GM23248 (cell line): ENCODE data around the gene SNTG2. TPM values are rescaled to one million over a fixed set of nuclear protein-coding genes. Genes with fewer than 3 reads are reported as not detected.

ENCODE experiments used
- DNase-seq: peaks from one replicate; pipeline ENCODE4 v3.0.0-alpha.2; 2015
- H2AFZ ChIP-seq: fragments of 200-600 bp; sonication (generic); 2 replicates; pipeline ENCODE4 v1.6.1; 2016; ENCODE audit warnings: antibody characterized with exemption
- H3F3A ChIP-seq: fragments of 200-600 bp; sonication (generic); 2 replicates; pipeline ENCODE4 v1.6.1; 2016; ENCODE audit warnings: mild to moderate bottlenecking, antibody characterized with exemption, mixed run types; ENCODE audit not compliant: insufficient read depth
- H3K27ac ChIP-seq: fragments of 200-600 bp; sonication (generic); 2 replicates; pipeline ENCODE4 v1.5.1; 2016; ENCODE audit warnings: mild to moderate bottlenecking
- H3K27me3 ChIP-seq: fragments of 200-600 bp; sonication (generic); replicated peaks from 2 replicates; pipeline ENCODE4 v1.6.1; 2016; ENCODE audit warnings: mild to moderate bottlenecking; ENCODE audit not compliant: insufficient read depth
- H3K36me3 ChIP-seq: fragments of 200-600 bp; sonication (generic); 2 replicates; pipeline ENCODE4 v1.6.1; 2016; ENCODE audit warnings: low read depth, mild to moderate bottlenecking
- H3K4me1 ChIP-seq: fragments of 200-600 bp; sonication (generic); 2 replicates; pipeline ENCODE4 v1.6.1; 2016; ENCODE audit warnings: mild to moderate bottlenecking; ENCODE audit not compliant: insufficient read depth
- H3K4me2 ChIP-seq: fragments of 200-600 bp; sonication (generic); one replicate; pipeline ENCODE4 v1.6.1; 2016; ENCODE audit warnings: mild to moderate bottlenecking; ENCODE audit not compliant: unreplicated experiment
- H3K4me3 ChIP-seq: fragments of 200-600 bp; sonication (generic); 2 replicates; pipeline ENCODE4 v1.5.1; 2016; ENCODE audit warnings: mild to moderate bottlenecking
- H3K79me2 ChIP-seq: fragments of 200-600 bp; sonication (generic); 2 replicates; pipeline ENCODE4 v1.6.1; 2016; ENCODE audit warnings: mild to moderate bottlenecking; ENCODE audit not compliant: insufficient read depth
- H3K9ac ChIP-seq: fragments of 200-600 bp; sonication (generic); 2 replicates; pipeline ENCODE4 v1.6.1; 2016; ENCODE audit warnings: mild to moderate bottlenecking
- H3K9me2 ChIP-seq: fragments of 200-600 bp; sonication (generic); 2 replicates; pipeline ENCODE4 v1.6.1; 2016; ENCODE audit warnings: mixed run types, mild to moderate bottlenecking, moderate library complexity; ENCODE audit not compliant: insufficient read depth
- H3K9me3 ChIP-seq: fragments of 200-600 bp; sonication (generic); one replicate; pipeline ENCODE4 v1.6.1; 2017; ENCODE audit warnings: low read depth
- H4K20me1 ChIP-seq: fragments of 200-600 bp; sonication (generic); 2 replicates; pipeline ENCODE4 v1.6.0; 2016; ENCODE audit not compliant: insufficient read depth
- EZH2 ChIP-seq: fragments of 200-600 bp; sonication (generic); IDR thresholded peaks from 2 replicates; pipeline ENCODE4 v1.6.1; 2018; ENCODE audit warnings: antibody characterized with exemption, mild to moderate bottlenecking; ENCODE audit not compliant: insufficient read depth, poor library complexity, severe bottlenecking
- EZH2phosphoT487 ChIP-seq: fragments of 200-600 bp; sonication (generic); IDR thresholded peaks from 2 replicates; pipeline ENCODE4 v1.6.1; 2018; ENCODE audit warnings: antibody characterized with exemption, moderate library complexity, mild to moderate bottlenecking, low read depth; ENCODE audit not compliant: insufficient read depth
- WGBS, 2 experiments: methylation state at CpG; one replicate each; pipeline ENCODE4 v1.1.6; 2015 to 2017; ENCODE audit warnings: low lambda C conversion rate in 2 of 2, low coverage in 1 of 2; ENCODE audit errors: missing lambda C conversion rate in 2 of 2; 5-methylcytosine and 5-hydroxymethylcytosine counted together
- in situ Hi-C: fragments of 300-500 bp; cut with MboI; formaldehyde crosslinking; loops from 2 replicates; pipeline ENCODE4 v1.15.0; 2020
- polyA plus RNA-seq: library from polyadenylated mRNA; unstranded; fragments of >200 nt; fragmentation: Nextera tagmentation; extraction: Ambion mirVana; gene quantifications from 2 replicates; pipeline ENCODE4 v1.2.1, GENCODE V29; 2016
- total RNA-seq: library from RNA; depleted of rRNA; stranded (reverse); fragments of >200 nt; shearing (Covaris generic); gene quantifications from 2 replicates; pipeline ENCODE4 v1.2.3, GENCODE V29; 2014

The SNTG2 gene
- total and polyA plus RNA-seq, 2 experiments from 2014 or later, result not detected

- Histone ChIP-seq H3K27ac (no peak overlapping the region), H3K4me2 (no peak overlapping the region), H3K27me3 (no peaks in the 10 kb centered on the region), H4K20me1 (no peaks in the 10 kb centered on the region), H2AFZ (no peak overlapping the region), H3K36me3 (no peaks in the 10 kb centered on the region), H3K4me3 (no peak overlapping the region), H3K9me3 (no peaks in the 10 kb centered on the region), H3K9ac (no peak overlapping the region), H3K4me1 (no peaks in the 10 kb centered on the region), H3F3A (no peaks in the 10 kb centered on the region), H3K79me2 (no peaks in the 10 kb centered on the region), H3K9me2 (no peaks in the 10 kb centered on the region)
- in situ Hi-C loops, result no loop called here
- TF ChIP-seq EZH2 (no peak), EZH2phosphoT487 (no peak)
- DNase-seq, result no peak
- WGBS, 2 experiments, result 41 to 47% methylated on average over 9 of the region's 9 CpGs
These were observed 370.7 kb downstream of the SNTG2 start for GRCh38 chr2:1321321-1321720.

- H3K9me3 ChIP-seq, result no peaks in the 10 kb centered on the region
- 51 to 52% methylated on average over 2 of the region's 2 CpGs for WGBS, 2 experiments
- H3K27me3 ChIP-seq, result no peaks in the 10 kb centered on the region
- no peak overlapping the region for H3K27ac ChIP-seq
- H4K20me1 ChIP-seq, result no peaks in the 10 kb centered on the region
- H2AFZ ChIP-seq, result no peak overlapping the region
- no peaks in the 10 kb centered on the region for H3K9me2 ChIP-seq
- no peaks in the 10 kb centered on the region for H3K79me2 ChIP-seq
- H3F3A ChIP-seq, result no peaks in the 10 kb centered on the region
- no peak overlapping the region for H3K4me3 ChIP-seq
- no peaks in the 10 kb centered on the region for H3K36me3 ChIP-seq
- H3K9ac ChIP-seq, result no peak overlapping the region
- no peak for DNase-seq
- H3K4me2 ChIP-seq, result no peak overlapping the region
- H3K4me1 ChIP-seq, result no peaks in the 10 kb centered on the region
- in situ Hi-C loops, result no loop called here
- no peak for TF ChIP-seq EZH2phosphoT487
- no peak for TF ChIP-seq EZH2
These were observed 374.2 kb downstream of the SNTG2 start for GRCh38 chr2:1324884-1325283.

GRCh38 chr2:1328684-1329083 is 378.0 kb downstream of the SNTG2 start:
- 41 to 43% methylated on average over 5 of the region's 5 CpGs for WGBS, 2 experiments
- Histone ChIP-seq H3K9me2 (no peaks in the 10 kb centered on the region), H3K27ac (no peak overlapping the region)

GRCh38 chr2:1339388-1340140 is 388.9 kb downstream of the SNTG2 start:
- in situ Hi-C loops, result no loop called here
- H3K4me2 ChIP-seq, result no peak overlapping the region
- no peaks in the 10 kb centered on the region for H3K9me2 ChIP-seq
- TF ChIP-seq EZH2, result no peak
- TF ChIP-seq EZH2phosphoT487, result no peak
- H2AFZ ChIP-seq, result no peak overlapping the region
- no peaks in the 10 kb centered on the region for H3K9me3 ChIP-seq
- no peaks in the 10 kb centered on the region for H3F3A ChIP-seq
- 38 to 50% methylated on average over 10 of the region's 10 CpGs for WGBS, 2 experiments
- no peaks in the 10 kb centered on the region for H3K79me2 ChIP-seq
- H3K4me3 ChIP-seq, result no peak overlapping the region
- H3K27me3 ChIP-seq, result no peaks in the 10 kb centered on the region
- no peak for DNase-seq
- no peaks in the 10 kb centered on the region for H3K4me1 ChIP-seq
- no peak overlapping the region for H3K9ac ChIP-seq
- H3K36me3 ChIP-seq, result no peaks in the 10 kb centered on the region
- no peaks in the 10 kb centered on the region for H4K20me1 ChIP-seq
- no peak overlapping the region for H3K27ac ChIP-seq

More at GRCh38 chr2:1328684-1329083, 378.0 kb downstream of the SNTG2 start:
- H3F3A ChIP-seq, result no peaks in the 10 kb centered on the region
- in situ Hi-C loops, result no loop called here
- H3K4me2 ChIP-seq, result no peak overlapping the region
- H3K4me1 ChIP-seq, result no peaks in the 10 kb centered on the region
- H3K36me3 ChIP-seq, result no peaks in the 10 kb centered on the region
- H2AFZ ChIP-seq, result no peak overlapping the region
- no peaks in the 10 kb centered on the region for H3K27me3 ChIP-seq
- no peaks in the 10 kb centered on the region for H3K79me2 ChIP-seq
- no peak for TF ChIP-seq EZH2phosphoT487
- TF ChIP-seq EZH2, result no peak
- H4K20me1 ChIP-seq, result no peaks in the 10 kb centered on the region
- H3K9ac ChIP-seq, result no peak overlapping the region
- H3K9me3 ChIP-seq, result no peaks in the 10 kb centered on the region
- no peak overlapping the region for H3K4me3 ChIP-seq
- DNase-seq, result no peak

- DNase-seq, result no peak
- no peaks in the 10 kb centered on the region for H3F3A ChIP-seq
- no peaks in the 10 kb centered on the region for H3K27me3 ChIP-seq
- H2AFZ ChIP-seq, result no peak overlapping the region
- H3K27ac ChIP-seq, result no peak overlapping the region
- in situ Hi-C loops, result no loop called here
- H3K9me3 ChIP-seq, result no peaks in the 10 kb centered on the region
- H3K9me2 ChIP-seq, result no peaks in the 10 kb centered on the region
- H4K20me1 ChIP-seq, result no peaks in the 10 kb centered on the region
- 10 to 17% methylated on average over 5 of the region's 5 CpGs for WGBS, 2 experiments
- TF ChIP-seq EZH2, result no peak
- TF ChIP-seq EZH2phosphoT487, result no peak
- no peak overlapping the region for H3K4me2 ChIP-seq
- no peaks in the 10 kb centered on the region for H3K79me2 ChIP-seq
- no peak overlapping the region for H3K9ac ChIP-seq
- H3K36me3 ChIP-seq, result no peaks in the 10 kb centered on the region
- no peaks in the 10 kb centered on the region for H3K4me1 ChIP-seq
- no peak overlapping the region for H3K4me3 ChIP-seq
These were observed 389.5 kb downstream of the SNTG2 start for GRCh38 chr2:1340141-1340512.
